RWPE2 (cell line): ENCODE measurements around the gene HPD.
"Not testable (repeated sequence)": the region's sequence is repeated elsewhere in the genome, so short reads cannot be mapped to it uniquely, and the experiment has no call there.

ENCODE experiments used
- ATAC-seq: fragments of 200-7000 bp; cut with Tn5 transposase; 3 replicates; pipeline ENCODE4 v1.9.1; 2021; ENCODE audit warnings: low read depth
- DNase-seq: peaks from one replicate; pipeline ENCODE4 v3.0.0-alpha.2; 2020; ENCODE audit warnings: low spot score
- H3K27ac ChIP-seq: fragments of 450-650 bp; 2 replicates; pipeline ENCODE4 v1.5.1; 2017; ENCODE audit warnings: mild to moderate bottlenecking; ENCODE audit not compliant: poor library complexity, severe bottlenecking
- H3K27me3 ChIP-seq: fragments of 250-450 bp; sonication (Bioruptor Pico); 2 replicates; pipeline ENCODE4 v1.5.1; 2021; ENCODE audit warnings: mild to moderate bottlenecking, moderate library complexity; ENCODE audit not compliant: insufficient read depth, poor library complexity, severe bottlenecking
- H3K36me3 ChIP-seq: fragments of 250-450 bp; sonication (Bioruptor Pico); 2 replicates; pipeline ENCODE4 v1.5.1; 2020; ENCODE audit warnings: low read depth, mild to moderate bottlenecking, moderate library complexity
- H3K4me1 ChIP-seq: fragments of 250-450 bp; sonication (Bioruptor Pico); 2 replicates; pipeline ENCODE4 v1.5.1; 2021; ENCODE audit warnings: mild to moderate bottlenecking, moderate library complexity; ENCODE audit not compliant: insufficient read depth, poor library complexity, severe bottlenecking
- H3K4me3 ChIP-seq: fragments of 250-450 bp; sonication (Bioruptor Pico); 2 replicates; pipeline ENCODE4 v1.5.1; 2021; ENCODE audit warnings: mild to moderate bottlenecking, moderate library complexity; ENCODE audit not compliant: severe bottlenecking
- H3K9me3 ChIP-seq: fragments of 250-450 bp; sonication (Bioruptor Pico); 2 replicates; pipeline ENCODE4 v1.5.1; 2021; ENCODE audit warnings: mild to moderate bottlenecking, moderate library complexity; ENCODE audit not compliant: severe bottlenecking
- TF ChIP-seq, protein P1 (sequence below): fragments of 450-650 bp; IDR thresholded peaks from one replicate; pipeline ENCODE4 v1.5.1; 2017; ENCODE audit warnings: mild to moderate bottlenecking, moderate library complexity; ENCODE audit not compliant: poor library complexity, severe bottlenecking

Gene HPD

GRCh38 chr12:121866331-121866730, 7.7 kb upstream of the HPD start:
- ATAC-seq (no peak), DNase-seq (no peak)
- TF ChIP-seq, protein P1, sequence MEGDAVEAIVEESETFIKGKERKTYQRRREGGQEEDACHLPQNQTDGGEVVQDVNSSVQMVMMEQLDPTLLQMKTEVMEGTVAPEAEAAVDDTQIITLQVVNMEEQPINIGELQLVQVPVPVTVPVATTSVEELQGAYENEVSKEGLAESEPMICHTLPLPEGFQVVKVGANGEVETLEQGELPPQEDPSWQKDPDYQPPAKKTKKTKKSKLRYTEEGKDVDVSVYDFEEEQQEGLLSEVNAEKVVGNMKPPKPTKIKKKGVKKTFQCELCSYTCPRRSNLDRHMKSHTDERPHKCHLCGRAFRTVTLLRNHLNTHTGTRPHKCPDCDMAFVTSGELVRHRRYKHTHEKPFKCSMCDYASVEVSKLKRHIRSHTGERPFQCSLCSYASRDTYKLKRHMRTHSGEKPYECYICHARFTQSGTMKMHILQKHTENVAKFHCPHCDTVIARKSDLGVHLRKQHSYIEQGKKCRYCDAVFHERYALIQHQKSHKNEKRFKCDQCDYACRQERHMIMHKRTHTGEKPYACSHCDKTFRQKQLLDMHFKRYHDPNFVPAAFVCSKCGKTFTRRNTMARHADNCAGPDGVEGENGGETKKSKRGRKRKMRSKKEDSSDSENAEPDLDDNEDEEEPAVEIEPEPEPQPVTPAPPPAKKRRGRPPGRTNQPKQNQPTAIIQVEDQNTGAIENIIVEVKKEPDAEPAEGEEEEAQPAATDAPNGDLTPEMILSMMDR: no peak

GRCh38 chr12:121861636-121862254, 3.1 kb upstream of the HPD start:
- Histone ChIP-seq H3K4me3 (no peak overlapping the region), H3K27ac (no peak overlapping the region), H3K9me3 (no peaks in the 10 kb centered on the region), H3K27me3 (no peaks in the 10 kb centered on the region), H3K36me3 (no peaks in the 10 kb centered on the region), H3K4me1 (peaks cover 4% of the 10 kb centered on the region)
- ATAC-seq (no peak; the same call in 2 of the 3 replicates), DNase-seq (no peak)
- TF ChIP-seq, protein P1: no peak

More at GRCh38 chr12:121866331-121866730, 7.7 kb upstream of the HPD start:
- Histone ChIP-seq H3K9me3 (no peaks in the 10 kb centered on the region), H3K4me3 (no peak overlapping the region), H3K36me3 (no peaks in the 10 kb centered on the region), H3K27me3 (no peaks in the 10 kb centered on the region), H3K4me1 (no peaks in the 10 kb centered on the region), H3K27ac (no peak overlapping the region)

DNA sequence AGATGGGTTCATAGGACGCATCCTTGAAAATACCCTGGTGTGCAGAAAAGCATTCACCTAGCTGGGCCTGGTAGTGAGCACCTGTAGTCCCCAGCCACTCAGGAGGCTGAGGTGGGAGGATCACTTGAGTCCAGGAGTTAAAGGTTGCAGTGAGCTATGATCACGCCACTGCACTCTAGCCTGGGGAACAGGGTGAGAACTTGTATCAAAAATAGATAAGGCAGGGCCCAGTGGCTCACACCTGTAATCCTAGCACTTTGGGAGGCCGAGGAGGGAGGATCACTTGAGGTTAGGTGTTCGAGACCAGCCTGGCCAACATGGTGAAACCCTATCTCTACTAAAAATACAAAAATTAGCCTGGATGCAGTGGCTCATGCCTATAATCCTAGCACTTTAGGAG, 2.0 kb upstream of the HPD start:
- DNase-seq, H3K9me3 ChIP-seq, H3K4me1 ChIP-seq, H3K36me3 ChIP-seq, H3K4me3 ChIP-seq, ATAC-seq, H3K27ac ChIP-seq, H3K27me3 ChIP-seq: not testable (repeated sequence)

- ATAC-seq: no peak
- Histone ChIP-seq H3K27me3 (no peaks in the 10 kb centered on the region), H3K4me1 (peaks cover 4% of the 10 kb centered on the region), H3K27ac (no peak overlapping the region), H3K9me3 (no peaks in the 10 kb centered on the region), H3K4me3 (no peak overlapping the region), H3K36me3 (no peaks in the 10 kb centered on the region)
- TF ChIP-seq, protein P1: no peak
- DNase-seq: no peak
Observed at GRCh38 chr12:121860257-121860656, 1.6 kb upstream of the HPD start.

- Histone ChIP-seq H3K9me3 (no peaks in the 10 kb centered on the region), H3K27ac (no peak overlapping the region), H3K4me1 (peaks cover 4% of the 10 kb centered on the region), H3K4me3 (no peak overlapping the region), H3K36me3 (no peaks in the 10 kb centered on the region), H3K27me3 (no peaks in the 10 kb centered on the region)
- TF ChIP-seq, protein P1: no peak
- no peak for DNase-seq
- no peak for ATAC-seq
Observed at GRCh38 chr12:121858318-121858661, 369 bp downstream of the HPD start.
